MV-4-11 (cell line): ENCODE measurements around the gene EXD2.
"Not testable (repeated sequence)": the region's sequence is repeated elsewhere in the genome, so short reads cannot be mapped to it uniquely, and the experiment has no call there.

Experiments used
- DNase-seq: peaks from one replicate; lab custom pipeline; 2025; lab: John Stamatoyannopoulos, UW

The EXD2 gene

GRCh38 chr14:69193721-69194120 is 2.4 kb downstream of the EXD2 start:
- DNase-seq: no peak

DNA sequence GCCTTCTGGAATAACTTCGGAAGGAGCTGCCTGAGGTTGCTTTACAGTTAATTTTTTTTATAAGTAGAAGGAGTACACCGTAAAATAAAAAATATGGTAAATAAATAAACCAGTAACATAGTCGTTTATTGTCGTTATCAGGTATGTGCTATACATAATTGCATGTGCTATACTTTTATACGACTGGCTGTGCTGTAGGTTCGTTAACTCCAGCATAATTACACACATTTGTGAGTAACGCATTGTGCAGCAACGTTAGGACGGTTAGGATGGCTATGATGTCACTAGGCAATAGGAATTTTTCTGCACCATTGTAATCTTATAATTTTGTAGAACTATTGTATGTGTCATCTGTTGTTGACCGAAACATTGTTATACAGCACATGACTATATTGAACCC is 8.5 kb downstream of the EXD2 start:
- no peak for DNase-seq

DNA sequence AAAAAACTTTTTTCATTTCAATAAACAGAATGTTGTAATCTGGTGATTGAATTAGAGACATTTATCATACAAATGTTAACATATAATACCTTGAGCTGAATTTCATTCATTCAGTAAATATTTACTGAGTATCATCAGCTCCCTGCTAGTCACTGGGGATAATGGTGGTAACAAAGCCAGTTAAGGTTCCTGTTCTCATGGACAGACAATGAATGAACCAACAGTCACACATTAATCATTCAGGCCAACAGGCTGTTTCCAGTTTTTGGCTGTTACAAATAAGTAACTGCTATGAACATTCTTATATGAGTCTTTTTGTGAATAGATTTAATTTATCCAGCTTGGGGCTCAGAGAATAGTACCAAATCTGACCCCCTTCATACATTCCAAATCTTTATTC is 13.5 kb downstream of the EXD2 start:
- no peak for DNase-seq

DNA sequence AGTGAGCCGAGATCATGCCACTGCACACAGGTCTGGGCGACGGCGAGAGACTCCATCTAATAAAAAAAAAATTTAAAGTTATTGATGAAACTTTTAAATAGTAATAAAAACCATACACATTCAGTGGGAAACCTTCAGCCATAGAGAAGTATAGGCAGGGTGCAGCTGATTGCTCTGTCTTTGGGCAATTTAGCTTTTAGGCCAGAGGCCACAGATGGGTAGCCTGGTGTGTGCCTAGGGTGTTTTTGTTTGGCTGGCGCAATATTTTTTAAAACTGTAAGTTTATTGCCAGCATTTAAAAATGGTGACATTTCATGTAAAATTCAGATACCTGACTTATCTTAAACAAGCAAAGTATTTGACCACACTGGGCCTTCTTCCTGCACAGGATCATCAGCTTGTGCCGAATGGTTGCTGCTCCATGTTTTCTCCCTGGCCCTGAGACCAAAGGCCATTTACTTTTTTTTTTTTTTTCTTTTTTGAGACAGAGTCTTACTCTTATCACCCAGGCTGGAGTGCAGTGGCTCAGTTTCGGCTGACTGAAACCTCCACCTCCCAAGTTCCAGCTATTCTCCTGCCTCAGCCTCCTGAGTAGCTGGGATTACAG is 16.2 kb downstream of the EXD2 start:
- DNase-seq: no peak

DNA sequence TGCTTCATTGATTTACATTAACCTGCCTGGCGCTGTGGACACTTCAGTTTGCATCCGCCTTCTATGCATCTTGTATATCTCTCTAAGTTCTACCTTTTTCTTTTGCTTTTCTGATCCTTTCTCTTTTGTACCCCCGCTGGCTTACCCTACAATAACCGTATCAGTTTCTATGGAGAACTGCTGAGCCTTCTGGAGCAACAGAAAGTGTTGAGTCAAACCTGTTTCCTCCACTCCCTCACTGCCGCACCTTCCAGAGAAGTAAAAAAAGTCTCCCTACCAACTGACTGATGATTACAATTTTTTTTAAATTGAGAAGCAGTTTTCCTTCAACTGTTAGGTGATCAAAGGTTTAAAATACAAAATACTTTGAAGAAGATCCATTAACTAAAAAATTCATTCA is 17.4 kb downstream of the EXD2 start:
- no peak for DNase-seq

- no peak for DNase-seq
Measured at GRCh38 chr14:69214393-69214792, 23.1 kb downstream of the EXD2 start.

- DNase-seq: not testable (repeated sequence)
Measured at GRCh38 chr14:69217663-69218062, 26.4 kb downstream of the EXD2 start.

DNA sequence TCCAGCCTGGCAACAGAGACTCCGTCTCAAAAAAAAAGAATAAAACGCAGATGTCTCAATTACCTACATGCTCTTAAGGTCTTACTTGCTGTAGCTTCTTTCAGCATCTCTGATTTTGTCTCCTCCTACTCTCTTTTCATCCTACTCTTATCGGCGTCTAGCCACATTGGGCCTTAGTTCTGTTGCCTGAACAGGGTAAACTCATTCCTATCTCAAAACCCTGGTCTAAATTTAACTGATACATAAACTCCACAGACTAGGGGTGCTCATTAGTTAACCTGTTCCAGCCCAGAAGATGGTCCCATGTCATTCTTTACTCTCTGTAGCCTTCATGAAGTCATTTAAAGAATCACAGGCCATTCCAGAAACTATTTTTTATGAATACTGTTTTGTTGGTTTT is 33.6 kb downstream of the EXD2 start:
- DNase-seq: no peak

DNA sequence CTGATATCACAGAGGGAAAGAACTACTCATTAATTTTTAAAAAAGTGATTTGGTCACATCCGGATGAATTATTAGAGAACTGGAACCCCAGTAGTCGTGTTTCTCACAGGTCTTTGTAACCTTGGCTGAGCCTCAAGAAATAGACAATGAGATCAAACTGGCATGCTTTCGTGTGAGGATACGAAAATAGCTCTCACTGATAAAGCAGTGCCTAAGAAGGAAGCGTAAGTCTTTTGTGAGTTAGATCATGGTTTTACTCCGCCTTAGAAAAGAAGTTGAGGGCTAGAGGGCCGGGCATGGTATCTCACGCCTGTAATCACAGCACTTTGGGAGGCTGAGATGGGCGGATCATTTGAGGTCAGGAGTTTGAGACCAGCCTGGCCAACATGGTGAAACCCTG is 34.9 kb downstream of the EXD2 start:
- DNase-seq: no peak

- peak; percentile 6 for DNase-seq
Measured at GRCh38 chr14:69226736-69227135, 35.4 kb downstream of the EXD2 start.

DNA sequence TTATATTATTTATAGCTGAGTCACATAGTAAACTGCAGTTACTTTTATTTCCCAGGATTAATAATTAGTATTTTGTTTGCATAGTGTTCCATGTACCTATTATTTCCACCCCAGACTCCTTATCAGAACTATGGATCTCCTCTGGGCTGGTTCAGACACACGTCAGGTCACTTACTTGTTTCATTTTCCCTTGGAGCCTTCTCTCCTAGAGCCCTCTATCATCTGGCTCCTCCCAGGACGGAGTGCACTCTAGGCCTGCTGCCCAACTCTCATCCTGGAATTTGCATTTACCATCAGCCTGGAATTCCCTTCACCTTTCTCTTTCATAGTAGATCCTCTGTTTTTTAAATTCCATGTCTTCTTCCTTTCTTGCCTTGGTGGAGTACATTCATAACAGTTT is 40.2 kb downstream of the EXD2 start:
- DNase-seq: no peak

DNA sequence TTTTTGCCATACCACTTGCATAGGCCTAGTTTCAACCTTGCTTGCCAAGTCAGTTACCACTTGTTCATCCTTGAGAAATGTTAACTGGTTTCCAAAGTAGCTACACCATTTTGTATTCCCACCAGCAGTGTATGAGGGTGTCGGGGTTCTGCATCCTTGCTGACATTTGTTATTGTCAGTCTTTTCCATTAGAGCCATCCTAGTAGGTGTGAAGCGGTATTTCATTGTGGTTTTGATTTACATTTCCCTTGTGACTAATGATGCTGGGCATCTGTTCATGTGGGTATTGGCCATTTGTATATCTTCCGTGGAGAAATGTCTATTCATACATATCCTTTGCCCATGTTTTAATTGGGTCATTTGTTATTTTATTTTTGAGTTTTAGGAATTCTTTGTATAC is 41.1 kb downstream of the EXD2 start:
- no peak for DNase-seq

DNA sequence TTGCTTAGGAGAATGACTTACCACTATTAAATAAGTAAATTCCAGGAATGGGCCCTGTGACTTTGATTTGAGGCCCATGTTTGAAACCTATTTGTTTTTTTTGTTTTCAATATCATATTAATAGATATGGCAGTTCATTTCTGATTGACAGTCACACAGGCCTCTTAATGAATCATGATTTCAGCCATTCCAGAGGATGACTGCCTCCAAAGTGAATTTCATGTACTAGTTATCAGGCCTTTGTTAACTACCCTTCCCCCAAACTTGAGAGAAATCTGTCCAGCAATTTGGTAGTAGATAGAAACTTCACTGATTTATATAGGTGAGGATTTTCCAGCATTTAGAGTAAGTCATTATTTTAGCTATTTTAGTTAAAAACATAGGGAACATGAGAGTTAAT is 42.8 kb downstream of the EXD2 start:
- no peak for DNase-seq

DNA sequence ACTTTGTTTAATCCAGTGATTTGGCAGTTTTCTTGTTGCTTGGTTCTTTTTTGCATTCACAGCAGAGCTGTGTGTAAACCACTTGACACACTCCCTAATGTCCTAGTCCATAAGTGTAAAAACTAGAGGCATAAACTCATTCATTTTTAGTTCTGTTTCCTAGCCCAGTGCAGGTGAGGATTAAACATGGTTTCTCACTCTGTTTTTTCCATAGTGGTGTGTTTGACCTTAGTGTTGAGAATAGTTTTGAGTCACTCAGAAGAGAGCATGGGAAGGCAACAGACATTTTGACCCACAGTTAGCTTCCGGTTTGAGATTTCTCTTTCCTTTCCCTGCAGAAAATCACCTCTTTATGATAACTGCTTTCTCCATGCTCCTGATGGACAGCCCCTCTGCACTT is 44.4 kb downstream of the EXD2 start:
- no peak for DNase-seq

- DNase-seq: no peak
Measured at GRCh38 chr14:69237142-69237541, 45.8 kb downstream of the EXD2 start.

GRCh38 chr14:69237584-69237983 is 46.3 kb downstream of the EXD2 start:
- no peak for DNase-seq

GRCh38 chr14:69238883-69239282 is 47.6 kb downstream of the EXD2 start:
- no peak for DNase-seq

DNA sequence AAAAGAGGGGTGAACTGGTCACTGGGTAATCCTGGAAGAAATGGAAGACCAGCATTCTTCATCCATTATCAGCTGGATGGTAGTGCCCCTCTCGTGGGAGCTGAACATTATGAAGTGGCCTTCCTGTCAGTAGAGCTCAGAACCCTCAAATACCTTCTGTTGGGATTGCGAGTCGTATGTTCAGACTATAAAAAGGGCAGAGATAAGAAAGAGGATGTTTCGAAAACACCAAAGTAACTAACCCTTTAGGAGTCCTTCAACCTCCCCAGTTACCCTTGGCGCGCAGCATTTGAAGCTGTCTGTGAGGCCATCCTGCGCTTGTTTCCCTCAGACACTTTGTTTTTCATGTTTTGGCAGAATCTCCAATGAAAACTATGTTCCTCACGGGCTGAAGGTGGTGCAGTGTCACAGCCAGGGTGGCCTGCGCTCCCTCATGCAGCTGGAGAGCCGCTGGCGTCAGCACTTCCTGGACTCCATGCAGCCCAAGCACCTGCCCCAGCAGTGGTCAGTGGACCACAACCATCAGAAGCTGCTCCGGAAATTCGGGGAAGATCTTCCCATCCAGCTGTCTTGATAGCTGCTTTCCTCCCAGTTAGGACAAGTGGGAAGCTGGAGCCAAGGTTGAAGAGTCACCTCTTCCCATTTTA is 49.4 kb downstream of the EXD2 start:
- peak; percentile 45 for DNase-seq

DNA sequence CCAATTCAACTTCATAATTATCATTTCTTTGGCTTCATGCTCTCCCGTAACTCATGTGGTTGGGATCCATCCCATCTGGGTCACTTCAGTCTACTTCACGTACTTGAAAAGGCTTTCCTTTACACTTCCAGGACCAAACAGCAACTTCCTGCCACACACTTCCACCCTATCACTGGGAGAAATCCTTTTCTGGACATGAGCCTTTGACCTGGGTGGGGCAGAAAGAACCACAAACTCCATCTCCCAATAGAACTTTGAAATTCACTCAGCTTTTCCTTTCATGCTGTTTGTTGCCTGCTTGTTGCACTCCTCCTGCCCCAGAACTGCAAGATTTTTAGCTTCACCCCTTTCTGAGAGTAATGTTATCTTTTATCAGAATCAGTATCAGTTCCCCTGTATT is 50.3 kb downstream of the EXD2 start:
- no peak for DNase-seq

- DNase-seq: peak; percentile 66
Measured at GRCh38 chr14:69242311-69243224, 51.3 kb downstream of the EXD2 start.

DNA sequence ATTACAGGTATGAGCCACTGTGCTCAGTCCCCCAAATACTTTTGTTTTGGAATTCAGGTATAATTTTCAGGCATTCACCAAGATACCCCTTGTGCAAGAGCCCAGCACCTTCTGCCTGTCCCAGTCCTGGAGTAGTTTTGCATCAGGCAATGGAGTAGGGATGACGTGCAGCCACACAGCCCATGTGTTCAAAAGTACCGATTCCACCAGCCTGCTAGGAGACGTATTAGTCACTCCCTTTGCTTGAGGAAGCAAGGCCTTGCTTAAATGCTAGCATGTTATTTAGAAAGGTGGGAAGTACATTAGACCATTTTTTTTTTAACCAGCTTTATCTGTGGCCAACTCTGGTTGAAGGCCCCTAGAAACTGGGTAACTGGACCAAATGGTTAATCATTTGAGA is 53.6 kb downstream of the EXD2 start:
- no peak for DNase-seq

DNA sequence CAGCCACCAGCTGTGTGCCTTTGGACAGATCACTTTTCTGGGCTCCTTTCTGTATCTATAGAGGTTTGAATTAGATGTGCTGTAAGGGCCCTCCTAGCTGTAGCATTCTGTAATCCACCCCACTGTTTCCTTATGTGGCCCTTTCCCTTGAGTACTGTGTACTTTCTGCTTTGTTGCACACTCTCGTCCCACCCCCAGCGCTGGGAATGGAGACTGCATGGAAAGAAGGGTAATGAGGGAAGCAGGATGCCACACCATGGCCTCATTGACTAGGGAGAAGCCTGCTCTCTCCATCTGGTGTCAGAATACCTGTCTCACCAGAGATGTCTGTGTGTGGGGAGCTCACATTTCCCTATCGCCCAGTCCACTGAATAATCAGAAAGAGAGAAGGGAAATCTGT is 55.0 kb downstream of the EXD2 start:
- DNase-seq: no peak
